Omental fat pad (tissue), 4 donors: ENCODE data around the gene TAPT1. TPM values are rescaled to one million over a fixed set of nuclear protein-coding genes. Genes with fewer than 3 reads are reported as not detected.

Source experiments
- ATAC-seq: fragments of 150-250 bp; one replicate; pipeline ENCODE4 v1.9.1; 2016; ENCODE audit warnings: mild to moderate bottlenecking, moderate library complexity; ENCODE audit not compliant: low FRiP score
- DNase-seq: peaks from one replicate; pipeline ENCODE4 v3.0.0-alpha.2; 2019; ENCODE audit warnings: low spot score
- total RNA-seq, 4 donors: library from RNA; depleted of rRNA; stranded (reverse); fragments of >200 nt; gene quantifications; one replicate each; pipeline ENCODE4 v1.1.0, GENCODE V29; 2016
- TF ChIP-seq, protein P1 (sequence below), 3 donors: fragments of 450-650 bp; IDR thresholded peaks; one replicate each; pipeline ENCODE4 v1.5.1; 2016 to 2017; ENCODE audit warnings: antibody characterized with exemption in 3 of 3, mild to moderate bottlenecking in 3 of 3, moderate library complexity in 2 of 3

Gene TAPT1
- total RNA-seq, 4 donors from 2014 or later: 21.5 to 31.9 (median 28.6) TPM

DNA sequence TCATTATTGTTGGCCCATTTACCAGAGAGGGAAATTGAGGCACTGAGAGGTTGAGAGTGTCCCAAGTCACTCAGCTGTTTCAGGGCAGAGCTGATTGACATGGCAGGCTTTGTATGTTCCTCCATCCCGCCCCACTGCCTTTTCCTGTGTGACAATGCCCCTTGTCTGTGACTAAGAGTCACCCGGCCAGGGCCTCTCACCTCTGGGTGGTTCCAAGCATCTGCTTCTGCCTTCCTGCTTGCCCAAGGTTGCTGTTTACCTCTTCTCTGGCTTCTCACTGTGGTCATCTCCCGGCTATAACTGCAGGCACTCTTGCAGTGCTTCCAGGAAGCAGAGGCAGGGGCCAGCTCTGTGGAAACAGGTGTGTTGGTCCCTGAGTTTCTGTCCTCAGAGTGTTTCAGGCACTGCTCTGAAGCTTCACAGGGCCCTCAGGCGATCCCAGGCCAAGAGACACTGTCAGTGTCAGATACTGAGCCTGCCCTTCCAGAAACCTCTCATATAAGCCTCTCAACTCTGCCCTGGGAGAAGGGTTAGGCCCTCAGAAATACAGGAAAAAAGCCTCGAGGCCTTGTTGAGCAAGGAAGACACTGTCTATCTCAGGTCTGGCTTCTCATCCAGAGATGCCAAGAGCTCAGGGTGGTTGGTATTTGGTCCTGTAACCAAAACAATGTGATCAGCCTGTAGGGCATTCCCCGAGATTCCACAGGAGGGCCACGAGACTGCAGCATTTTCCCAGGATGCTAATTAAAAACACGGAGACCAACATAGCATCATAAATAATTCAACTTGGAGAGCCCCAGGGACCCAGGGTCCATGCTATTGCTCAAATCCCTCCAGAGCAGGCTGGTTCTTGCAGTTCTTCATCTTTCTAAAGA, 100.5 kb downstream of the TAPT1 start:
- no peak for DNase-seq
- no peak for ATAC-seq

DNA sequence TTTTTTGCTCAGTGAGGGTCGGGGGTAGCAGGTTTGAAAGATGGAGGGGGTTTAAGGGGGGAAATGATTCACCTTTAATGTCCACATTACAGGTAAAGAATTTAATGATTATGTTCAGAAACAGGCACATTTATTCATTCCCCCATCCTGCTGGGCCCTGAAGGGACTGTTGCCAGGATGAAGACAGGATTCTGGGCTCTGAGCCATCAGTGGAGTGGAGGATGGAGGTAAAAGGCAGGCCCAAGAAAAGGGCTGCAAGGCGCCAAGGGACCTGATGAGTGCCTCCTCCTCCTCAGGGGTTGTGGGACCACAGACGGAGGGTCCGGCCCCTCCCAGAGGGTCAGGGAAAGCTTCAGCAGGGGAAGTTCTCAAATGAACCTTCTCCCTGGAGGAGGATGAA, 102.0 kb downstream of the TAPT1 start:
- no peak for DNase-seq
- no peak for ATAC-seq
- TF ChIP-seq, protein P1, sequence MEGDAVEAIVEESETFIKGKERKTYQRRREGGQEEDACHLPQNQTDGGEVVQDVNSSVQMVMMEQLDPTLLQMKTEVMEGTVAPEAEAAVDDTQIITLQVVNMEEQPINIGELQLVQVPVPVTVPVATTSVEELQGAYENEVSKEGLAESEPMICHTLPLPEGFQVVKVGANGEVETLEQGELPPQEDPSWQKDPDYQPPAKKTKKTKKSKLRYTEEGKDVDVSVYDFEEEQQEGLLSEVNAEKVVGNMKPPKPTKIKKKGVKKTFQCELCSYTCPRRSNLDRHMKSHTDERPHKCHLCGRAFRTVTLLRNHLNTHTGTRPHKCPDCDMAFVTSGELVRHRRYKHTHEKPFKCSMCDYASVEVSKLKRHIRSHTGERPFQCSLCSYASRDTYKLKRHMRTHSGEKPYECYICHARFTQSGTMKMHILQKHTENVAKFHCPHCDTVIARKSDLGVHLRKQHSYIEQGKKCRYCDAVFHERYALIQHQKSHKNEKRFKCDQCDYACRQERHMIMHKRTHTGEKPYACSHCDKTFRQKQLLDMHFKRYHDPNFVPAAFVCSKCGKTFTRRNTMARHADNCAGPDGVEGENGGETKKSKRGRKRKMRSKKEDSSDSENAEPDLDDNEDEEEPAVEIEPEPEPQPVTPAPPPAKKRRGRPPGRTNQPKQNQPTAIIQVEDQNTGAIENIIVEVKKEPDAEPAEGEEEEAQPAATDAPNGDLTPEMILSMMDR (IDR thresholded peaks at IDR 0.05): no peak

More for the DNA sequence above, 100.5 kb downstream of the TAPT1 start:
- TF ChIP-seq, protein P1 (IDR thresholded peaks at IDR 0.05): no peak

DNA sequence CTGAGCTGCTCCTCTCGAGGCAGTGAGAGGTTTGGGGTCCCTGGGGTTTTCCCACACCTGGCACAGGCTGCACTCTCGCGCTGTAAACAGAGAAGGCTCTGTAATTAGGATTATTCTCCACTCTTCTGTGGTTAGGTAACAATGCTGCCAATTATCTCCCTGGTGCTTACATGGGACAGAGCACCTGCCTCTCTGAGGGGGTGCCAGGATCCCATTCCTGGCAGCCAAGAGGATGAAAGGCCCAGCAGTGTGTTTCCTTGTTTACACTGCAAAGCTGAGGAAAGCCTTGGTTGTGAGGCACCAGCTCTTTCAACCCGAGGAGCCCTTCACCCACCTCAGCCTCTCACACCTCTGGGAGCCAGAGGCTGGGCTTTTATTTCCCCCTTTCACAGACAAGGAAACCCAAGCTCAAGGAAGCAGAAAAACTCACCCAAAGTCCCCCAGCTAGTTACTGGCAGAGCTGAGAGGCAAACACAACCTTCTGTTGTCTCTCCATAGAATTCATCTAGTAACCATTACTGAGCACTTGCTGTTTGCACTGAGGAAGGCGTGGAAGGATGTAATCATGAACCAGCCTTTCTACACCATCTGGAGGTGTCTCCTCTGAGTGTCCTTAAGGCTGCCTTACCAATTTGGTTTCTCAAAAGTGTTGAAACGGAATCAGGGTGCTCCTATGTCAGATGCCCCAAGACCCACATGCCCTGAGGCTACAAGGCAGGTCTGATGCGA, 102.8 kb downstream of the TAPT1 start:
- ATAC-seq (no peak), DNase-seq (no peak)
- TF ChIP-seq, protein P1 (IDR thresholded peaks at IDR 0.05): no peak

DNA sequence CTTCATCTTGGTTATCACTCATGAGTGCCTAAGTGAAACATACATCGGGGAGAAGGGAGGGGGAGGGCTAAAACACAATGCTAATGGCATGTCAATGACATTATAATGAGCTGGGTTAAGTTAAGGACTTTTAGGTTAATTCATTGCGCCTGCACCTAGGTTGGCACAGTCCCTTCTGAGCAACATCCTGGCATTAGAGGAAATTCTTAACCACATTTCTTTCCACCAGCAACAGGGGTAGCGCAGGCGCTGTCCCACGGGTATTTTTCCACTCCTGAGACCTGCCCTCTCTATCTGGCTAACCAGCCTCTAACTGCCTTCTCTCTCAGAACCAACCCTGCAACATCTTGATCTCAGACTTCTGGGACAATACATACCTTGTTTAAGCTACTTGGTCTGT, 103.5 kb downstream of the TAPT1 start:
- TF ChIP-seq, protein P1 (IDR thresholded peaks at IDR 0.05): no peak
- DNase-seq (no peak), ATAC-seq (no peak)

DNA sequence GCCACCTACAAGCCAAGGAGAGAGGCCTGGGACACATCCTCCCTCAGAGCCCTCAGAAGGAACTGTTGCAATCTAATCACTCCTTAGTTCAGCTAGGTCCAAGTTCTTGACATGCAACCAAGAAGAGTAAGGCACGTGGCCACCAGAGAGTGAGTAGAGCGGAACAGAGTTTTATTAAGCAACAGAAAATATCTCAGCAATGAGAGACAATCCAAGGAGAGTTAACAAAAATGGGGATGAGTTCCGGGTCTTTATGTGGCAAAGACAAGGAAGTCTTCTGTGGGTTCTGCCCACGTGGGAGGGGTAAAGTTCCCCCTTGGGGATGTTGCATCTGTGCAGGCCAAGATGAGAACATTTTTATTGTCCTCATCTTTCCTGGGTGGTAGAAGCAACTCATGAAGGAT, 104.0 kb downstream of the TAPT1 start:
- ATAC-seq: no peak
- TF ChIP-seq, protein P1 (IDR thresholded peaks at IDR 0.05): no peak
- DNase-seq: no peak

GRCh38 chr4:16120720-16121119, 105.6 kb downstream of the TAPT1 start:
- DNase-seq (no peak), ATAC-seq (no peak)

More at GRCh38 chr4:16120720-16121119, 105.6 kb downstream of the TAPT1 start:
- TF ChIP-seq, protein P1 (IDR thresholded peaks at IDR 0.05): no peak
